ENCODE measurements around the gene SLC6A2.

GRCh38 chr16:55703003-55704001 is 47.5 kb downstream of the SLC6A2 start:
- peak; percentile 47 to 59 (median 56) for TF ChIP-seq CTCF (IDR thresholded peaks at IDR 0.05)
- no peak for TF ChIP-seq POLR2A (IDR thresholded peaks at IDR 0.05)

Data from right lobe of liver (tissue), 4 donors.